Retinal pigment epithelial cell (primary cell): ENCODE results near the gene INKA1.
"Not testable (repeated sequence)": the region's sequence is repeated elsewhere in the genome, so short reads cannot be mapped to it uniquely, and the experiment has no call there.

Experiments
- DNase-seq: peaks from one replicate; pipeline ENCODE4 v3.0.0-alpha.2; 2010; ENCODE audit warnings: low read depth
- H3K4me3 ChIP-seq: 2 replicates; pipeline ENCODE4 v1.5.1; 2011; ENCODE audit warnings: mild to moderate bottlenecking, low read length, control low read depth, moderate library complexity
- TF ChIP-seq, protein P1 (sequence below): conservative IDR thresholded peaks from 2 replicates; pipeline ENCODE4 v1.5.1; 2011; ENCODE audit warnings: low read depth, low read length, control low read depth, inconsistent platforms

INKA1 gene

DNA sequence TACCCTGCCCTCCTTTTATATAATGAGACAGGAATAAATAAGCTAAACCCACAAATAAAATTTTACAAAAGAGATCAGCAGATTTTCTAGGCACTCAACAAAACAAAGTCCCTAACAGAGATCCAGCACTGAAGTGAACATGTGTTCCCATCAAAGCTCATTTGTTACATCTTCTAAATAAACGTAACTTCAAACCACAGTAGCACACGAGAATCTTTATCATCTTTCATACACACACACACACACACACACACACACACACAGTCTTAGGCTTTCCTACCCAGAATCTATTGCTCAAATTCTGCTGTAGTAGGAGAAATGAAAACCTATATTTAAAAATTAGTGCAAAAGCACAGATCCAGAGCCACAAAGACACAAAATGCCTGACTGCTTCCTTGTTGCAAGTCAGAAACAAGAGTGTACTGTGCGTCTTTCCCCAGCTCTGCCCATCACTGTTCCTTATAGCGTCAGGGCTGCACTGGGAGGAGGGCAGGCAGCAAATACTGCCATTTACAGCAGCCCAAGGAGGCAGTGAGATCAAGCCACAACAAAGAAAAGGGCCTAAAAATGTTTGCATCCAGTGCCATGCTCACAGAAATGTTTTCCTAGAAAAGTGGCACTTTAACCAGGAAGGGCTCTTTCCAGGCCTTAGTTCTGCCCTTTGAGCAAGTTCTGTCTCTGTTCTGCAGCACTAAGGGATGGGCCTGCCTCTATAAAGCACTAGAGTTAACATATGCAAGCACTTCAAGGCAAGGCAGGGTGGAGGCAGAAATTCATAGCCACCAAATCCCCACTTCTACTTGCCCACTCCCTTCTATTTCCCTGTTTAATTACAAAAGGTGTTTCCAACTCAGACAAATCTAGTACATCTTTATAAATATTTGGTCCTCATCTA lies 22.7 kb upstream of the INKA1 start:
- TF ChIP-seq, protein P1, sequence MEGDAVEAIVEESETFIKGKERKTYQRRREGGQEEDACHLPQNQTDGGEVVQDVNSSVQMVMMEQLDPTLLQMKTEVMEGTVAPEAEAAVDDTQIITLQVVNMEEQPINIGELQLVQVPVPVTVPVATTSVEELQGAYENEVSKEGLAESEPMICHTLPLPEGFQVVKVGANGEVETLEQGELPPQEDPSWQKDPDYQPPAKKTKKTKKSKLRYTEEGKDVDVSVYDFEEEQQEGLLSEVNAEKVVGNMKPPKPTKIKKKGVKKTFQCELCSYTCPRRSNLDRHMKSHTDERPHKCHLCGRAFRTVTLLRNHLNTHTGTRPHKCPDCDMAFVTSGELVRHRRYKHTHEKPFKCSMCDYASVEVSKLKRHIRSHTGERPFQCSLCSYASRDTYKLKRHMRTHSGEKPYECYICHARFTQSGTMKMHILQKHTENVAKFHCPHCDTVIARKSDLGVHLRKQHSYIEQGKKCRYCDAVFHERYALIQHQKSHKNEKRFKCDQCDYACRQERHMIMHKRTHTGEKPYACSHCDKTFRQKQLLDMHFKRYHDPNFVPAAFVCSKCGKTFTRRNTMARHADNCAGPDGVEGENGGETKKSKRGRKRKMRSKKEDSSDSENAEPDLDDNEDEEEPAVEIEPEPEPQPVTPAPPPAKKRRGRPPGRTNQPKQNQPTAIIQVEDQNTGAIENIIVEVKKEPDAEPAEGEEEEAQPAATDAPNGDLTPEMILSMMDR: no peak
- no peak for DNase-seq
- H3K4me3 ChIP-seq: no peak overlapping the region

DNA sequence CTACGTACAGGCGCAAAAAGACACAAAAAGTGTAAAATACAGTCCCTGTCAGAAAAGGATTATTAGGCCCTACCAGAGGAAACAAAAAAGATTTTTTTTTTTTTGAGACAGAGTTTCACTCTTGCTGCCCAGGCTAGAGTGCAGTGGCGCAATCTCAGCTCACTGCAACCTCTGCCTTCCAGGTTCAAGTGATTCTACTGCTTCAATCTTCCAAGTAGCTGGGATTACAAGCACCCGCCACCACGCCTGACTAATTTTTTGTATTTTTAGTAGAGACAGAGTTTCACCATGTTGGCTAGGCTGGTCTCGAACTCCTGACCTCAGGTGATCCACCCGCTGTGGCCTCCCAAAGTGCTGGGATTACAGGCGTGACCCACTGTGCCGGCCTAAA lies 22.1 kb upstream of the INKA1 start:
- not testable (repeated sequence) for H3K4me3 ChIP-seq, DNase-seq

DNA sequence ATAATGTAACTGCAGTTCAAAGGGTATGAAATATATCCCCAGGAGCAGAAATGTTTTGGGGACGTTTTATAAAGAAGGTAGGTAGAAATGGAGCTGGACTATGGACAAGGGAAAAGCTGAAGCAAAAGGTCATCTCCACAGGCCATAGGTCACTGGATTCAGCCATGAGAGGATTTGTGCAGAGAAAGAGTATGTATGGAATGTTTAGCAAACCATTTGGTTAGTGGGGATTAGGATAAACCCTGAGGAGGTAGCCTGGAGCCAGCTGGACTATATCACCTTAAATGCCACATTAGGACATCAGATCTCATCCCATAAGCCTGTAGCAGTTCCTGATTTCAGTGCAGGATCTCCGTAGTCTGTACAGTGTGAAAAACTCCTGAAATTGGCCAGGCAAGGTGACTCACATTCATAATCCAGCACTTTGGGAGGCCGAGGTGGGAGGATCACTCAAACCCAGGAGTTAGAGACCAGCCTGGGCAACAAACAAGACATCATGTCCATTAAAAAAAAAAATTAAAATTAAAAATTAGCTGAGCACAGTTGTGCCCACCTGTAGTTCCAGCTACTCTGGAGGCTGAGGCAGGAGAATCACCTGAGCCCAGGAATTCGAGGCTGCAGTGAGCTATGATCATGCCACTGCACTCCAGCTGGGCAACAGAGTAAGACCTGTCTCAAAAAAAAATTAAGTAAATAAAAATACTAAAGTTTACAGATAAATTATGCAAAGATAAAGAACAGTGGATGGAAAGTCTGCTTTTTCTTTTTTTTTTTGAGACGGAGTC lies 21.5 kb upstream of the INKA1 start:
- H3K4me3 ChIP-seq: no peak overlapping the region
- TF ChIP-seq, protein P1: no peak
- DNase-seq: no peak

DNA sequence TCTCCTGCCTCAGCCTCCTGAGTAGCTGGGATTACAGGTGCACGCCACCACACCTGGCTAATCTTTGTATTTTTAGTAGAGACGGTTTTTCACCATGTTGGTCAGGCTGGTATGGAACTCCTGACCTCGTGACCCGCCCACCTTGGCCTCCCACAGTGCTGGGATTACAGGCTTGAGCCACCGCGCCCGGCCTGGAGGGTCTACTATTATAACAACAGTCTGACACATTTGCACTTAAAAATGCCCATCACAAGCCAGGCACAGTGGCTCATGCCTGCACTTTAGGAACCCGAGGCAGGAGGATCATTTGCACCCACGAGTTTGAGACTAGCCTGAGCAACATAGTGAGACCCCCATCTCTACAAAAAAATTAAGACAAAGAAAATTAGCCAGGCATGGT lies 20.8 kb upstream of the INKA1 start:
- H3K4me3 ChIP-seq, DNase-seq: not testable (repeated sequence)

DNA sequence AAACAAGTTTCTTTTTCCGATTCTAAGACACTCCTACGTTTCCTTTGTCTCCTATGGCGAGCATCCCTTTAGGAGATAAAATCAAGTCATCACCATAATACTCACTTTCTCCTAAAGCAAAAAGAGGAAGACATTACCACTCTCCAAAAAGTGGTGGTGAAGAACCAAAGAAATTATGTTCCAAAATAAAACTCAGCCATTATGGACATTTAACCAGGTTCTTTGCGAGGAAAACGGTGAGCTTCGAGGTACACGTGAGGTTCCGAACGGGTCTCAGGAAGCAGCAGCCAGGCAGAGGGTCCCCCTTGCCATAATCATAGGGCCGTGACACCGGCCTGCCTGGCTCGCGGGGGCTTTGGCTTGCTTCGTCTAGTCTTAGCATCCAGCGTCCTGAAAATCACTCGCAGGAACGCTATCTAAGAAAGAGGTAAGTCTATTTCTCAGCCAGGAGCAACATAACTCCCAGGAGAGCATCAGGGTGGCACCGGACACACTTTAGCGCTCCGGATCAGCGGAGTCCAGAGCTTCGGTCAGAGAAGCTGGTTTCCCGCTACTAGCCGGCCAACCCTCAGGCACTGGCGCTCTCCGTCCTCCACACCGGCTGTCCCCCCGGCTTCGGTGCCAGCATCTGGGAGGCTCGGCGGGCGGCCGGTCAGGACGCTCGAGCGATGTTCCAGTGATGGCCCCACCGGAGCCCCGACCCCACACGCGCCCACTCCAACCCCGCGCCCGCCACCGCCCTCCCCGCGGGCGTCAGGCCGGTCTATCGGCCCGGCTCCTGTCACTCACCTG lies 17.3 kb upstream of the INKA1 start:
- H3K4me3 ChIP-seq: peak overlapping the region; percentile 87
- TF ChIP-seq, protein P1: no peak
- DNase-seq: no peak

DNA sequence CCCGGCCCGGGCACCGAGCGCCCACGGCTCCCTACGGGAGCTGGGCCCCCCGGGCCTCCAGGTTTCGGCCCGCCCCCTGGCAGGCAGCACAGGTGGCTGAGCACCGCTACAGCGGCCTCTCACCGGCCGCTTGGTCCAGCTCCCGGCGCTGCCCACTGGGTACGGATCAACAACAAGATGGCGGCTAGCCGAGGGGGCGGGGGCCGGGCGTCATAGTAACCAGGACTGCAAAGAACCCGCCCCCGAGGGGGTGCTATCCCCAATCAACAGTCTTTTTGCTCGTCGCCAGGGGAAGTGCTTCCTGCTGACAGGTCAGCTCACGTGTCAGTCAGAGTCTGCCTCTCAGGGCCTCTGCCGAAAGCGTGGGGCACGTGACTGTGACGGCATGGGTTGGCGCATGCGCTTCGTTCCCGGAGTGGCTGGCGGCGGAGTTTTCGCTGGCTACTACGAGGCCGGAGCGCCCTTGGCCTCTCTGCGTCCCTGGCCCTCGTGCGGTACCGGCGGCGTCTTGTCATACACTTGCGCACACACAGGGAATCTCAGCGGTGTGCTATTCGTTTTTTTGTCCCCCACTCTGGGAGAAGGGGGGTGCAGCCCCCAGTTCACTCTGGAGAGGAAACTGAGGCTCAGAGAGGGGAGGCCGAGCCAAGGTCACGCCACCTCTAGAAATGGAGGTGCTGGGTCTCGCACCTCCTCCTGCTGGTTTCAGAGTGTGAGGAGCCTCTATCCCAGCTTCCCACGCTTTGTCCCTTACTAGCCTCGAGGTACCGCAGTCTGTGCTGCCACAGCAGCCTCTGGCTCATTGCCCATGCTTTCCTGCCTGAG lies 16.5 kb upstream of the INKA1 start, which contains the start of gene IP6K1:
Gene IP6K1 (minus strand): TSS at position 186 of the 825 bp plus-strand sequence. CDS start 38,502 bp downstream, outside the sequence.
- H3K4me3 ChIP-seq: peak within 1 kb of the TSS; percentile 87
- TF ChIP-seq, protein P1: no peak
- DNase-seq: peak; percentile 100

DNA sequence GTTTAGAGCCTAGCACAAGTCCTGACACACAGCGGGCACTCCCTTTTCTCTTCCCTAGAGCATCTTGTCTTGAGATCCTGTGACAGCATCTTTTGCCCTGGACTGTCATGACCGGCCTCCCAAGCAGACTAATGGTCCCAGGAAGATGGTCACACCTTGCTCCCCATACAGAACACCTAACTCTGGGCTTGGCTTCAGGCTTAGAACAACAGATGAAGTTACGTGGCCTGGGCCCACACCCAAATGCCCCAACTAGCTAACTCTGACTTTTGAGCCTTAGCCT lies 15.9 kb upstream of the INKA1 start:
- no peak overlapping the region for H3K4me3 ChIP-seq
- TF ChIP-seq, protein P1: no peak
- no peak for DNase-seq
